Measurements from ENCODE around the gene PLPP4.

Gene PLPP4

GRCh38 chr10:120527691-120528090 is 70.7 kb downstream of the PLPP4 start:
- no peak for DNase-seq

- DNase-seq: no peak
These were observed 73.7 kb downstream of the PLPP4 start for GRCh38 chr10:120530699-120531098.

- no peak for DNase-seq
These were observed 81.1 kb downstream of the PLPP4 start for GRCh38 chr10:120538091-120538490.

- no peak for DNase-seq
These were observed 82.0 kb downstream of the PLPP4 start for GRCh38 chr10:120539076-120539475.

GRCh38 chr10:120540486-120540885 is 83.5 kb downstream of the PLPP4 start:
- DNase-seq: no peak

- DNase-seq: no peak
These were observed 85.0 kb downstream of the PLPP4 start for GRCh38 chr10:120541984-120542383.

- no peak for DNase-seq
These were observed 85.6 kb downstream of the PLPP4 start for GRCh38 chr10:120542591-120542990.

- DNase-seq: no peak
These were observed 86.3 kb downstream of the PLPP4 start for GRCh38 chr10:120543291-120543690.

GRCh38 chr10:120548210-120548609 is 91.2 kb downstream of the PLPP4 start:
- no peak for DNase-seq

GRCh38 chr10:120552262-120552661 is 95.2 kb downstream of the PLPP4 start:
- no peak for DNase-seq

- DNase-seq: no peak
These were observed 96.9 kb downstream of the PLPP4 start for GRCh38 chr10:120553911-120554310.

GRCh38 chr10:120555436-120555835 is 98.4 kb downstream of the PLPP4 start:
- no peak for DNase-seq

GRCh38 chr10:120555842-120556532 is 99.0 kb downstream of the PLPP4 start:
- no peak for DNase-seq

GRCh38 chr10:120557311-120557710 is 100.3 kb downstream of the PLPP4 start:
- no peak for DNase-seq

GRCh38 chr10:120559800-120560199 is 102.8 kb downstream of the PLPP4 start:
- no peak for DNase-seq

GRCh38 chr10:120562956-120563355 is 105.9 kb downstream of the PLPP4 start:
- DNase-seq: no peak

GRCh38 chr10:120570418-120570817 is 113.4 kb downstream of the PLPP4 start:
- DNase-seq: no peak

- no peak for DNase-seq
These were observed 114.2 kb downstream of the PLPP4 start for GRCh38 chr10:120571266-120571665.

- no peak for DNase-seq
These were observed 115.3 kb downstream of the PLPP4 start for GRCh38 chr10:120572307-120572706.

GRCh38 chr10:120573355-120573754 is 116.3 kb downstream of the PLPP4 start:
- DNase-seq: no peak

- DNase-seq: no peak
These were observed 118.0 kb downstream of the PLPP4 start for GRCh38 chr10:120574981-120575380.

- no peak for DNase-seq
These were observed 118.4 kb downstream of the PLPP4 start for GRCh38 chr10:120575411-120575810.

- DNase-seq: no peak
These were observed 121.1 kb downstream of the PLPP4 start for GRCh38 chr10:120578134-120578533.

GRCh38 chr10:120578890-120579289 is 121.9 kb downstream of the PLPP4 start:
- no peak for DNase-seq

All from activated CD8-positive, alpha-beta memory T cell treated with anti-CD3 and anti-CD28 coated beads, Interleukin-2, amount 50 U/mL, for 48 hours (primary cell).